ENCODE measurements around the gene MYRFL.

The MYRFL gene

GRCh38 chr12:70005864-70006618, 181.0 kb downstream of the MYRFL start:
- Histone ChIP-seq H3K36me3 (no peaks in the 10 kb centered on the region), H3K27me3 (ENCODE audit: insufficient read depth, low read depth, severe bottlenecking) (no peaks in the 10 kb centered on the region), H3K9me3 (ENCODE audit: severe bottlenecking) (no peaks in the 10 kb centered on the region), H3K27ac (no peak overlapping the region), H3K4me3 (ENCODE audit: low read depth, low read length) (no peak overlapping the region)
- no peak for TF ChIP-seq CTCF (IDR thresholded peaks at IDR 0.05; ENCODE audit: low read depth, low read length)
- no peak for DNase-seq

- H3K27ac ChIP-seq = no peak overlapping the region
- no peak for DNase-seq
- H3K27me3 ChIP-seq (ENCODE audit: insufficient read depth, low read depth, severe bottlenecking) = no peaks in the 10 kb centered on the region
- no peak for TF ChIP-seq CTCF (IDR thresholded peaks at IDR 0.05; ENCODE audit: low read depth, low read length)
- no peaks in the 10 kb centered on the region for H3K36me3 ChIP-seq
- H3K9me3 ChIP-seq (ENCODE audit: severe bottlenecking) = no peaks in the 10 kb centered on the region
- H3K4me3 ChIP-seq (ENCODE audit: low read depth, low read length) = no peak overlapping the region
Measured at GRCh38 chr12:70006619-70006973, 181.6 kb downstream of the MYRFL start.

- DNase-seq = no peak
- no peak for TF ChIP-seq CTCF (IDR thresholded peaks at IDR 0.05; ENCODE audit: low read depth, low read length)
- no peaks in the 10 kb centered on the region for H3K9me3 ChIP-seq (ENCODE audit: severe bottlenecking)
- H3K27me3 ChIP-seq (ENCODE audit: insufficient read depth, low read depth, severe bottlenecking) = no peaks in the 10 kb centered on the region
- no peak overlapping the region for H3K27ac ChIP-seq
- no peak overlapping the region for H3K4me3 ChIP-seq (ENCODE audit: low read depth, low read length)
- H3K36me3 ChIP-seq = no peaks in the 10 kb centered on the region
Measured at GRCh38 chr12:70007687-70008086, 182.7 kb downstream of the MYRFL start.

All from WERI-Rb-1 (cell line).